HepG2 (cell line): ENCODE results near the gene PRSS22. TPM values are rescaled to one million over a fixed set of nuclear protein-coding genes. Genes with fewer than 3 reads are reported as not detected.

ENCODE experiments used
- DDIT3 ChIP-seq: sonication (generic); formaldehyde crosslinking; IDR thresholded peaks from 2 replicates; pipeline ENCODE4 v1.4.0; 2020; ENCODE audit warnings: mild to moderate bottlenecking, missing genetic modification reagents
- FOXP1 ChIP-seq, 2 experiments: fragments of 450-650 bp in 1 of 2; IDR thresholded peaks; 2 replicates each; pipeline ENCODE4 v1.6.1; 2017 to 2018; ENCODE audit warnings: antibody characterized with exemption in 1 of 2
- HMG20B ChIP-seq: conservative IDR thresholded peaks from 2 replicates; pipeline ENCODE4 v1.6.1; 2016; ENCODE audit warnings: missing genetic modification reagents, missing compliant biosample characterization
- MBNL3 ChIP-seq: fragments of 250-450 bp; sonication (Bioruptor Pico); conservative IDR thresholded peaks from 2 replicates; pipeline ENCODE4 v1.8.0; 2022; ENCODE audit warnings: mild to moderate bottlenecking, inconsistent platforms
- MXD3 ChIP-seq: IDR thresholded peaks from 2 replicates; pipeline ENCODE4 v1.6.1; 2016; ENCODE audit warnings: mild to moderate bottlenecking, missing biosample characterization, missing genetic modification reagents
- PLSCR1 ChIP-seq: sonication (generic); formaldehyde crosslinking; IDR thresholded peaks from 2 replicates; pipeline ENCODE4 v1.5.0; 2020; ENCODE audit warnings: missing genetic modification reagents, mild to moderate bottlenecking, borderline replicate concordance
- RCOR2 ChIP-seq: IDR thresholded peaks from 2 replicates; pipeline ENCODE4 v1.6.1; 2016; ENCODE audit warnings: missing biosample characterization, missing genetic modification reagents
- RXRA ChIP-seq: sonication (generic); formaldehyde crosslinking; IDR thresholded peaks from 2 replicates; pipeline ENCODE4 v1.5.1; 2020; ENCODE audit warnings: missing genetic modification reagents
- SPEN ChIP-seq: sonication (generic); formaldehyde crosslinking; IDR thresholded peaks from 2 replicates; pipeline ENCODE4 v1.5.1; 2020; ENCODE audit warnings: low read depth, mild to moderate bottlenecking, missing genetic modification reagents
- SRY ChIP-seq: sonication (generic); formaldehyde crosslinking; IDR thresholded peaks from 2 replicates; pipeline ENCODE4 v1.8.0; 2022; ENCODE audit warnings: mild to moderate bottlenecking, missing genetic modification reagents
- TAF1 ChIP-seq: sonication (generic); formaldehyde crosslinking; IDR thresholded peaks from 2 replicates; pipeline ENCODE4 v1.4.0; 2020; ENCODE audit warnings: missing genetic modification reagents
- TCF12 ChIP-seq, 2 experiments: fragments of 450-650 bp in 1 of 2; sonication (generic) in 1 of 2; formaldehyde crosslinking in 1 of 2; IDR thresholded peaks; 2 replicates each; pipeline versions ENCODE4 v1.6.1 to v1.8.0; 2017 to 2022; ENCODE audit warnings: antibody characterized with exemption in 1 of 2, mild to moderate bottlenecking in 1 of 2, missing genetic modification reagents in 1 of 2, moderate library complexity in 1 of 2
- ZBTB14 ChIP-seq: sonication (generic); formaldehyde crosslinking; IDR thresholded peaks from 2 replicates; pipeline ENCODE4 v1.4.0; 2020; ENCODE audit warnings: missing genetic modification reagents
- ZBTB7A ChIP-seq: sonication (generic); formaldehyde crosslinking; IDR thresholded peaks from 2 replicates; pipeline ENCODE4 v1.8.0; 2022; ENCODE audit warnings: mild to moderate bottlenecking, missing genetic modification reagents
- ZEB1 ChIP-seq: IDR thresholded peaks from 2 replicates; pipeline ENCODE4 v1.6.1; 2012; ENCODE audit warnings: mild to moderate bottlenecking, low read depth, inconsistent platforms; ENCODE audit not compliant: insufficient replicate concordance
- ZNF121 ChIP-seq: sonication (generic); formaldehyde crosslinking; IDR thresholded peaks from 2 replicates; pipeline ENCODE4 v1.5.0; 2020; ENCODE audit warnings: mild to moderate bottlenecking, missing genetic modification reagents
- ZNF207 ChIP-seq: fragments of 450-650 bp; IDR thresholded peaks from 2 replicates; pipeline ENCODE4 v1.6.1; 2016; ENCODE audit warnings: antibody characterized with exemption, borderline replicate concordance
- ZNF574 ChIP-seq: sonication (generic); formaldehyde crosslinking; IDR thresholded peaks from 2 replicates; pipeline ENCODE4 v1.4.0; 2020; ENCODE audit warnings: missing genetic modification reagents
- ZNF644 ChIP-seq: IDR thresholded peaks from 2 replicates; pipeline ENCODE4 v1.6.1; 2016; ENCODE audit warnings: low read depth
- ZSCAN22 ChIP-seq: sonication (generic); formaldehyde crosslinking; IDR thresholded peaks from 2 replicates; pipeline ENCODE4 v1.4.0; 2020; ENCODE audit warnings: mild to moderate bottlenecking, missing genetic modification reagents
- polyA plus RNA-seq, 8 experiments: library from polyadenylated mRNA; depleted of rRNA in 3 of 8; stranded (reverse) in 7 of 8; unstranded in 1 of 8; fragments of >200 nt; fragmentation: Illumina TruSeq in 4 of 8; extraction: Trizol in 4 of 8; gene quantifications; 2 replicates each; pipeline versions ENCODE4 v1.2.1 to v1.2.3, GENCODE V29; 2011 to 2016; ENCODE audit warnings: low read depth in 4 of 8, missing spikeins in 1 of 8, mixed read lengths in 1 of 8; ENCODE audit not compliant: insufficient read depth in 1 of 8
- total RNA-seq, 5 experiments: library from RNA; depleted of rRNA; stranded (reverse); fragments of >200 nt; fragmentation: Illumina TruSeq; extraction: Trizol; gene quantifications; 2 replicates each; pipeline ENCODE4 v1.2.3, GENCODE V29; 2016; ENCODE audit warnings: low read depth in 1 of 5

The PRSS22 gene
- total and polyA plus RNA-seq, 2 of the 13 experiments (the other 11 are each of a cell fraction or from before 2014, with no cell fraction given), result 0.24 to 0.32 TPM

- TF ChIP-seq ZNF574 (CRISPR knock-in tag) (0 out of 2 replicates have a peak, but pooled peaks have one; percentile 3), SRY (no peak), MBNL3 (CRISPR knock-in tag) (no peak), PLSCR1 (CRISPR knock-in tag) (no peak), MXD3 (no peak), ZNF121 (no peak), RCOR2 (CRISPR knock-in tag) (no peak), ZSCAN22 (CRISPR knock-in tag) (no peak), SPEN (CRISPR knock-in tag) (no peak), HMG20B (CRISPR knock-in tag) (no peak), ZNF207 (no peak), ZNF644 (CRISPR knock-in tag) (no peak), ZEB1 (no peak), FOXP1 (IDR thresholded peaks at IDR 0.05) (no peak), FOXP1 (CRISPR knock-in tag; IDR thresholded peaks at IDR 0.05) (no peak), ZBTB14 (CRISPR knock-in tag) (no peak), TCF12 (IDR thresholded peaks at IDR 0.05) (no peak), TCF12 (CRISPR knock-in tag; IDR thresholded peaks at IDR 0.05) (no peak), DDIT3 (CRISPR knock-in tag) (no peak), RXRA (CRISPR knock-in tag) (no peak), ZBTB7A (CRISPR knock-in tag) (peak; percentile 45; the same call in 1 of the 2 replicates), TAF1 (CRISPR knock-in tag) (no peak)
These were observed 24.0 kb upstream of the PRSS22 start (continued) for GRCh38 chr16:2881783-2882649.
